GM06990 (cell line): ENCODE data around the gene PDRG1.

Source experiments
- DNase-seq: peaks from one replicate; pipeline ENCODE4 v3.0.0-alpha.2; 2011; ENCODE audit not compliant: insufficient read length; ENCODE audit errors: extremely low read depth
- H3K27me3 ChIP-seq: replicated peaks from 2 replicates; pipeline ENCODE4 v1.6.0; 2011; ENCODE audit warnings: low read length; ENCODE audit not compliant: control insufficient read depth, insufficient read depth
- H3K36me3 ChIP-seq: 2 replicates; pipeline ENCODE4 v1.5.1; 2011; ENCODE audit warnings: low read length; ENCODE audit not compliant: control insufficient read depth, insufficient read depth
- H3K4me3 ChIP-seq: replicated peaks from 2 replicates; pipeline ENCODE4 v1.5.1; 2011; ENCODE audit warnings: low read depth, mild to moderate bottlenecking, control low read depth, low read length
- TF ChIP-seq, protein P1 (sequence below): IDR thresholded peaks from 2 replicates; pipeline ENCODE4 v1.5.1; 2011; ENCODE audit warnings: low read length, control low read depth, mild to moderate bottlenecking, inconsistent platforms; ENCODE audit not compliant: insufficient read depth, poor library complexity, severe bottlenecking

PDRG1 gene

DNA sequence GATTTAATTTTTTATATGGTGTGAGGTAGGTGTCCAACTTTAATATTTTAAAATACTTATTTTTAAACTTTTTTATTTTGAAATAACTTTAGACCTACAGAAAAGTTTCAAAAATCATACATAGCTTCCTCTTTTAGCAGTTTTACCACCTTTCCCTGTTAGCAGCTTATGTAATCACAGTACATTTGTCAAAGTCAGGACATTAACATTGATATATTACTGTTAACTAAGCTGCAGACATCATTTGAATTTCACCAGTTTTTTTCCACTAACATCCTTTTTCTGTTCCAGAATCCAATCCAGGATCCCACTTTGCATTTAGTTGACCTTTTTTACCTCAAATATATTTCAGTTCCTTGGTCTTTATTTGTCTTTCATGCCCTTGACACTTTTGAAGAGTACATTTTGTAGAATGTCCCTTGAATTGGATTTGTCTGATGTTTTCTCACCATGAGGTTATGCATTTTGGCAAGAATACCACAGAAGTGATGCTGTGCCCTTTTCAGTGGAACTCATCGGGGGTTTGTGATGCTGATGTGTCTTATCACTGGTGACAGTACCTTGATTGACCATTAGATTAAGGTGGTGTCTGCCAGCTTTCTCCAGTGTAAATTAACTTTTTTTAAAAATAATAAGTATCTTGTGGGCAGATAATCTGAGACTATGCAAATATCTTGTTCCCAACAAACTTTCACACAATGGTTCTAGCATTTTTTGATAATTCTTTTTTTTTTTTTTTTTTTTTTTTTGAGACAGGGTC is 48.0 kb downstream of the PDRG1 start:
- no peak for DNase-seq
- no peaks in the 10 kb centered on the region for H3K27me3 ChIP-seq
- no peaks in the 10 kb centered on the region for H3K36me3 ChIP-seq
- H3K4me3 ChIP-seq: no peak overlapping the region
- TF ChIP-seq, protein P1, sequence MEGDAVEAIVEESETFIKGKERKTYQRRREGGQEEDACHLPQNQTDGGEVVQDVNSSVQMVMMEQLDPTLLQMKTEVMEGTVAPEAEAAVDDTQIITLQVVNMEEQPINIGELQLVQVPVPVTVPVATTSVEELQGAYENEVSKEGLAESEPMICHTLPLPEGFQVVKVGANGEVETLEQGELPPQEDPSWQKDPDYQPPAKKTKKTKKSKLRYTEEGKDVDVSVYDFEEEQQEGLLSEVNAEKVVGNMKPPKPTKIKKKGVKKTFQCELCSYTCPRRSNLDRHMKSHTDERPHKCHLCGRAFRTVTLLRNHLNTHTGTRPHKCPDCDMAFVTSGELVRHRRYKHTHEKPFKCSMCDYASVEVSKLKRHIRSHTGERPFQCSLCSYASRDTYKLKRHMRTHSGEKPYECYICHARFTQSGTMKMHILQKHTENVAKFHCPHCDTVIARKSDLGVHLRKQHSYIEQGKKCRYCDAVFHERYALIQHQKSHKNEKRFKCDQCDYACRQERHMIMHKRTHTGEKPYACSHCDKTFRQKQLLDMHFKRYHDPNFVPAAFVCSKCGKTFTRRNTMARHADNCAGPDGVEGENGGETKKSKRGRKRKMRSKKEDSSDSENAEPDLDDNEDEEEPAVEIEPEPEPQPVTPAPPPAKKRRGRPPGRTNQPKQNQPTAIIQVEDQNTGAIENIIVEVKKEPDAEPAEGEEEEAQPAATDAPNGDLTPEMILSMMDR: no peak

GRCh38 chr20:31901615-31902014 is 50.2 kb downstream of the PDRG1 start:
- no peak for DNase-seq
- TF ChIP-seq, protein P1: no peak

DNA sequence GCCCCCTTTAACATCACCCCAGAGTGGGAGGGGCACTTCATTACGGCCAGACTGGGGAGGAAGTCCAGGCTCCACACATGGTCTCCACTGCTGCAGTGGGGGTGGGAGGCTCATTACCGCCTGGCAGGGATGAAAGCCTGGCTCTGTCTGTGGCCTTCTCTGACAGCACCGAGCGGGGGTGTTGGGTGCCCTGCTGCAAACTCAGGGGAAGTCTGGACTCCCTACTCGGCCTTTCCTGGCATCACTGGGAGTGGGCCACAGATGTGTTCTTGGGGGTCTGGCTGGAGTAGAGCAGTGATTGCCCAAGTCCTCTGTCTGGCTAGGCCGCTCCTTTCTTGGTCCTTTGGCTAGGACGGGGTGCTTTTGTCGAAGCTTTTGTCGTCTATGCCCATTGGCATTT is 54.3 kb downstream of the PDRG1 start:
- Histone ChIP-seq H3K4me3 (no peak overlapping the region), H3K36me3 (no peaks in the 10 kb centered on the region), H3K27me3 (no peaks in the 10 kb centered on the region)
- TF ChIP-seq, protein P1: no peak
- DNase-seq: no peak

More at GRCh38 chr20:31901615-31902014, 50.2 kb downstream of the PDRG1 start:
- Histone ChIP-seq H3K27me3 (no peaks in the 10 kb centered on the region), H3K36me3 (no peaks in the 10 kb centered on the region), H3K4me3 (no peak overlapping the region)

DNA sequence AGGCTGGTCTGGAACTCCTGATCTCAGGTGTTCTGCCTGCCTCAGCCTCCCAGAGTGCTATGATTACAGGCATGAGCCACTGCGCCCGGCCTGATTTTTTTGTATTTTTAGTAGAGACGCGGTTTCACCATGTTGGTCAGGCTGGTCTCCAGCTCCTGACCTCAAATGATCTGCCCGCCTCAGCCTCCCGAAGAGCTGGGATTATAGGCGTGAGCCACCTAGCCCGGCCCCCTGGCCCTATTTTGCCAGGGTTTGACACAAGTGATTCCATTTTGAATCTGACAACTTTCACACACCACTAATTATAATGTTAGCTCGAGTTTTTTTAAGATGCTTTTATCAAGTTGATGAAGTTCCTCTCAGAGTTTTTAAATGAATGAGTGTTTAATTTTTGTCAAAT is 55.8 kb downstream of the PDRG1 start:
- H3K36me3 ChIP-seq: no peaks in the 10 kb centered on the region
- no peak for DNase-seq
- H3K27me3 ChIP-seq: no peaks in the 10 kb centered on the region
- H3K4me3 ChIP-seq: no peak overlapping the region
- TF ChIP-seq, protein P1: no peak

- peak; percentile 28 for DNase-seq
- TF ChIP-seq, protein P1: no peak
- no peaks in the 10 kb centered on the region for H3K36me3 ChIP-seq
- no peak overlapping the region for H3K4me3 ChIP-seq
- no peaks in the 10 kb centered on the region for H3K27me3 ChIP-seq
Measured at GRCh38 chr20:31894980-31895675, 56.7 kb downstream of the PDRG1 start.
